HL-60 (cell line): ENCODE measurements around the gene XRCC3.

Experiments
- DNase-seq, 2 experiments: peaks; one replicate each; pipeline ENCODE4 v3.0.0-alpha.2; 2010 to 2020; ENCODE audit warnings: low read depth in 1 of 2, low spot score in 1 of 2
- H3K27ac ChIP-seq: fragments of 250-450 bp; sonication (Bioruptor Pico); replicated peaks from 2 replicates; pipeline ENCODE4 v1.5.1; 2020; ENCODE audit warnings: mild to moderate bottlenecking, moderate library complexity
- H3K27me3 ChIP-seq: fragments of 250-450 bp; sonication (Bioruptor Pico); 2 replicates; pipeline ENCODE4 v1.5.1; 2021; ENCODE audit warnings: mild to moderate bottlenecking, moderate library complexity; ENCODE audit not compliant: insufficient read depth, poor library complexity, severe bottlenecking
- H3K4me3 ChIP-seq: replicated peaks from 2 replicates; pipeline ENCODE4 v1.5.1; 2011; ENCODE audit warnings: mild to moderate bottlenecking, control low read depth, low read length; ENCODE audit not compliant: insufficient read depth
- CTCF ChIP-seq: IDR thresholded peaks from one replicate; pipeline ENCODE4 v1.5.1; 2011; ENCODE audit warnings: low read length, control low read depth, inconsistent platforms; ENCODE audit not compliant: insufficient read depth
- GABPA ChIP-seq: IDR thresholded peaks from 2 replicates; pipeline ENCODE4 v1.6.1; 2012; ENCODE audit warnings: low read depth
- POLR2AphosphoS5 ChIP-seq: IDR thresholded peaks from 2 replicates; pipeline ENCODE4 v1.6.1; 2012; ENCODE audit warnings: low read depth
- REST ChIP-seq: IDR thresholded peaks from 2 replicates; pipeline ENCODE4 v1.6.1; 2012; ENCODE audit warnings: low read depth; ENCODE audit not compliant: insufficient replicate concordance
- SPI1 ChIP-seq: IDR thresholded peaks from 2 replicates; pipeline ENCODE4 v1.6.1; 2012; ENCODE audit warnings: low read depth, mild to moderate bottlenecking, borderline replicate concordance

The XRCC3 gene

GRCh38 chr14:103688906-103689902 lies 26.0 kb downstream of the XRCC3 start:
- DNase-seq: no peak
- TF ChIP-seq SPI1: no peak
- TF ChIP-seq GABPA: no peak
- TF ChIP-seq CTCF: no peak
- TF ChIP-seq REST: no peak
- no peak for TF ChIP-seq POLR2AphosphoS5
- Histone ChIP-seq H3K27me3 (no peaks in the 10 kb centered on the region), H3K4me3 (no peak overlapping the region), H3K27ac (no peak overlapping the region)

- DNase-seq: no peak
- TF ChIP-seq POLR2AphosphoS5 (no peak), GABPA (no peak), SPI1 (no peak), CTCF (no peak), REST (no peak)
- no peak overlapping the region for H3K4me3 ChIP-seq
- no peak overlapping the region for H3K27ac ChIP-seq
- no peaks in the 10 kb centered on the region for H3K27me3 ChIP-seq
These were observed 26.8 kb downstream of the XRCC3 start for GRCh38 chr14:103688441-103688840.

GRCh38 chr14:103687712-103688111 lies 27.5 kb downstream of the XRCC3 start:
- TF ChIP-seq REST (no peak), POLR2AphosphoS5 (no peak), CTCF (no peak), GABPA (no peak), SPI1 (no peak)
- H3K27me3 ChIP-seq: no peaks in the 10 kb centered on the region
- H3K4me3 ChIP-seq: no peak overlapping the region
- H3K27ac ChIP-seq: no peak overlapping the region
- no peak for DNase-seq
